Parathyroid adenoma (tissue), 2 donors: Measurements from ENCODE around the gene UBE2E2.

Source experiments
- H2AFZ ChIP-seq: fragments of 300-600 bp; sonication (generic); one replicate; pipeline ENCODE4 v1.7.0; 2017; ENCODE audit warnings: antibody characterized with exemption, mild to moderate bottlenecking
- H3K27ac ChIP-seq: fragments of 300-600 bp; sonication (generic); one replicate; pipeline ENCODE4 v1.7.0; 2017
- H3K27me3 ChIP-seq: fragments of 300-600 bp; sonication (generic); one replicate; pipeline ENCODE4 v1.7.0; 2017; ENCODE audit warnings: low read length; ENCODE audit not compliant: control insufficient read depth, insufficient read depth
- H3K36me3 ChIP-seq: fragments of 300-600 bp; sonication (generic); one replicate; pipeline ENCODE4 v1.7.0; 2017; ENCODE audit warnings: low read length; ENCODE audit not compliant: control insufficient read depth, insufficient read depth
- H3K4me1 ChIP-seq: fragments of 300-600 bp; sonication (generic); one replicate; pipeline ENCODE4 v1.7.0; 2017; ENCODE audit warnings: control low read depth
- H3K4me2 ChIP-seq: fragments of 300-600 bp; sonication (generic); one replicate; pipeline ENCODE4 v1.7.0; 2017; ENCODE audit warnings: low read length
- H3K4me3 ChIP-seq: fragments of 300-600 bp; sonication (generic); one replicate; pipeline ENCODE4 v1.7.0; 2017; ENCODE audit warnings: low read depth, low read length
- H3K79me2 ChIP-seq: fragments of 300-600 bp; sonication (generic); one replicate; pipeline ENCODE4 v1.7.0; 2017; ENCODE audit warnings: control low read depth
- H3K9ac ChIP-seq: fragments of 300-600 bp; sonication (generic); one replicate; pipeline ENCODE4 v1.7.0; 2017; ENCODE audit warnings: mild to moderate bottlenecking
- H3K9me3 ChIP-seq: fragments of 300-600 bp; sonication (generic); one replicate; pipeline ENCODE4 v1.7.0; 2017; ENCODE audit warnings: low read length; ENCODE audit not compliant: control insufficient read depth
- TF ChIP-seq, protein P1 (sequence below): fragments of 300-600 bp; sonication (generic); IDR thresholded peaks from one replicate; pipeline ENCODE4 v1.7.0; 2017; ENCODE audit warnings: antibody characterized with exemption, mild to moderate bottlenecking
- donor health status: primary hyperparathyroidism.

UBE2E2 gene

DNA sequence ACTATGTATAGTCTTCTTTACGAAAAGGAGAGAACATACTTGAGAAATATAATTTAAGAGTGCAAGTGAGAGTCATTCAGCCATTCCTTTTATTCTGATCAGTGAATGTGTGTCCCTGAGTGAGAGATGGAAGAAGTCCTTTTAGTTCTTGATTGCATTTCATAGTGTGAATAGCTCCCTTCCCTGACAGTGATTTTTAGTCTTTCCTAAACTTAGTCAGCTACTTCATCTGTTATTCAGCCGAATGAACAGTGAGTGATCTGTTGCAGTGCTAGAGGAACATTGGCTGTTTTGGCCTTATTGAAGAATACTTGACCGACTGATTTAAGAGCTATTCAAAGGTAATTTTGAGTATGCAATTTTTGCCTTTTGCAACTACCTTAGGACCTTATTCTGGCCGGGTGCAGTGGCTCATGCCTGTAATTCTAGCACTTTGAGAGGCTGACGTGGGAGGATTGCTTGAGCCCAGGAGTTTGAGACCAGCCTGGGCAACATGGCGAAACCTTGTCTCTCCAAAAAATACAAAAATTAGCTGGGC, 45.5 kb downstream of the UBE2E2 start:
- H3K27ac ChIP-seq = no peak overlapping the region
- H3K4me3 ChIP-seq = no peak overlapping the region
- no peak overlapping the region for H3K4me2 ChIP-seq
- TF ChIP-seq, protein P1, sequence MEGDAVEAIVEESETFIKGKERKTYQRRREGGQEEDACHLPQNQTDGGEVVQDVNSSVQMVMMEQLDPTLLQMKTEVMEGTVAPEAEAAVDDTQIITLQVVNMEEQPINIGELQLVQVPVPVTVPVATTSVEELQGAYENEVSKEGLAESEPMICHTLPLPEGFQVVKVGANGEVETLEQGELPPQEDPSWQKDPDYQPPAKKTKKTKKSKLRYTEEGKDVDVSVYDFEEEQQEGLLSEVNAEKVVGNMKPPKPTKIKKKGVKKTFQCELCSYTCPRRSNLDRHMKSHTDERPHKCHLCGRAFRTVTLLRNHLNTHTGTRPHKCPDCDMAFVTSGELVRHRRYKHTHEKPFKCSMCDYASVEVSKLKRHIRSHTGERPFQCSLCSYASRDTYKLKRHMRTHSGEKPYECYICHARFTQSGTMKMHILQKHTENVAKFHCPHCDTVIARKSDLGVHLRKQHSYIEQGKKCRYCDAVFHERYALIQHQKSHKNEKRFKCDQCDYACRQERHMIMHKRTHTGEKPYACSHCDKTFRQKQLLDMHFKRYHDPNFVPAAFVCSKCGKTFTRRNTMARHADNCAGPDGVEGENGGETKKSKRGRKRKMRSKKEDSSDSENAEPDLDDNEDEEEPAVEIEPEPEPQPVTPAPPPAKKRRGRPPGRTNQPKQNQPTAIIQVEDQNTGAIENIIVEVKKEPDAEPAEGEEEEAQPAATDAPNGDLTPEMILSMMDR = no peak
- H3K27me3 ChIP-seq = no peaks in the 10 kb centered on the region
- no peaks in the 10 kb centered on the region for H3K9me3 ChIP-seq
- H3K36me3 ChIP-seq = no peaks in the 10 kb centered on the region
- H3K79me2 ChIP-seq = peaks cover 8% of the 10 kb centered on the region
- no peak overlapping the region for H2AFZ ChIP-seq
- H3K9ac ChIP-seq = no peak overlapping the region
- H3K4me1 ChIP-seq = no peaks in the 10 kb centered on the region

DNA sequence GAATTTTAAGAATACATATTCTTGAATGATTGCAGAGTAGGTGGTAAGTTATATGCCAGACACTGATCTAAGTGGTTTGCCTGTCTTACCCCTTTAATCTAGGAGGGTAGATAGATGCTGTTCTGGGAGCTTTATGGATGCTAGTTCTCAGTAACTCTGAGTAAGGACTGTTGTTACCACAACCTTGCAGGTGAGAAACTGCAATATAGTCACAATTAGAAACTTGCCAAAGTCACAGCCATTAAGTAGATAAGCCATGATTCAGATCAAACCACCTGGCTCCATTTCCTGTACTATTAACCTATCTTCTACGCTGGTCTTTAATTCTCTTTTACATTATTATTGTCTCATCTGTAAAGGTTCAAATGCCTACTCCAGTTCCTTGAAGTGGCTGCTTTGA, 46.8 kb downstream of the UBE2E2 start:
- Histone ChIP-seq H3K27ac (no peak overlapping the region), H3K4me1 (no peaks in the 10 kb centered on the region), H2AFZ (no peak overlapping the region), H3K27me3 (no peaks in the 10 kb centered on the region), H3K4me3 (no peak overlapping the region), H3K79me2 (peaks cover 8% of the 10 kb centered on the region), H3K36me3 (no peaks in the 10 kb centered on the region), H3K9me3 (no peaks in the 10 kb centered on the region), H3K9ac (no peak overlapping the region), H3K4me2 (no peak overlapping the region)
- TF ChIP-seq, protein P1 = no peak

DNA sequence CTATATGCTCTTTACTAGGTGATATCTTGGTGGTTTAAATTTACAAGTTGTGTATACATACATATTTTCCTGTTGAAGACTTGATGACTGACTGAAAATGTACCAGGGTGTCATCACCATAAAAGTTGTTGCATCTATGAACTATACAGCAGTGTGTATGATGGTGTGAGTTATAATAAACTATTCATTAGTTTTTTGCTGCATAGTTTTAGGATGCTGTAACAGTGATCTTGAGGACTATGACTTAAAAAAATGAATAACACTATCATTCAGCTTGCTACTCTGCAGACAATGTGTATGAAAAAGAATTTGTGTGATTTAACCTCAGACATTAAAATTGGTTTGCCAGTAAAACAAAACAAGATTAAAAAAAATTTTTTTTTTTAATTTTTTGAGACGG, 49.0 kb downstream of the UBE2E2 start:
- H3K9ac ChIP-seq = no peak overlapping the region
- H2AFZ ChIP-seq = no peak overlapping the region
- no peaks in the 10 kb centered on the region for H3K36me3 ChIP-seq
- no peak overlapping the region for H3K4me2 ChIP-seq
- TF ChIP-seq, protein P1 = no peak
- no peaks in the 10 kb centered on the region for H3K9me3 ChIP-seq
- H3K79me2 ChIP-seq = peaks cover 8% of the 10 kb centered on the region
- H3K27ac ChIP-seq = no peak overlapping the region
- no peaks in the 10 kb centered on the region for H3K4me1 ChIP-seq
- H3K4me3 ChIP-seq = no peak overlapping the region
- H3K27me3 ChIP-seq = no peaks in the 10 kb centered on the region

DNA sequence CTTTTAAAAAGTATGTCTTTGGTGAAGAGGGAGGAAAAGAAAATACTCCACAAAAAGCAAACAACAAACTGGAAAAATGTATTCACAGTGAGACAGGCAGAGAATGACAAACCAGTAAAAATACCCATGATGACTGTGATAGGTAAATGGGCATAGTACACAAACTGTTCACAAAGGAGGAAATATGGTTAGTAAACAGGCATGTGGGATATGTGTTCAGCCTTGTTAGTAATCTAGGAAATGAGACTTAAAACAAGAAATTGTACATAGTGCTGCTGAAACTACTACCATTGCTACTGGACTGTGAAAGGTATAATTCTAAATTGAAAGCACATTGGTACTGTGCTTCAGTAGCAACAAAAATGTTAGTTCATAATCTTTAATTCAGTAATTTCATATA, 50.1 kb downstream of the UBE2E2 start:
- H3K4me3 ChIP-seq = no peak overlapping the region
- no peak overlapping the region for H2AFZ ChIP-seq
- H3K27me3 ChIP-seq = no peaks in the 10 kb centered on the region
- H3K9me3 ChIP-seq = no peaks in the 10 kb centered on the region
- no peaks in the 10 kb centered on the region for H3K36me3 ChIP-seq
- no peak overlapping the region for H3K27ac ChIP-seq
- TF ChIP-seq, protein P1 = no peak
- H3K79me2 ChIP-seq = peaks cover 3% of the 10 kb centered on the region
- H3K9ac ChIP-seq = no peak overlapping the region
- H3K4me2 ChIP-seq = no peak overlapping the region
- no peaks in the 10 kb centered on the region for H3K4me1 ChIP-seq

DNA sequence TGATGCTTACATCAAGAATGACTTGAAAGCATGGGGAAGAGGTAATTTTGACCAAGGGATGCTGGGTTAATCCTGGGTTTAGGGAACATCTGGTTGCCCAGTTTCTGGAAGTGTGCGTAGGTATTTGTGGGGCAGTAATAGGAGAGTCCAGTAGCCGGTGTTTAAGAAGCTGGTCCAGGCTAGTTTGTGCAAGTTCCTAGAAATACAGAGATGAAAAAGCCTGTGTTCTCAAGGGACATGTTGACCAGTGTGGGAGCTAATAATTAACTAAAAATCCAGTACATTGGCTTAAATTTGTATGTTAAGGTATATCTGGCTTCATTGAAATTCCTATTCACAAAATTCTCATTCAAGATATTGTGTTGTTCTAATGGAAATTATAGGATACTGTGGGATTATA, 51.2 kb downstream of the UBE2E2 start:
- no peaks in the 10 kb centered on the region for H3K27me3 ChIP-seq
- no peaks in the 10 kb centered on the region for H3K36me3 ChIP-seq
- H2AFZ ChIP-seq = no peak overlapping the region
- H3K4me3 ChIP-seq = no peak overlapping the region
- TF ChIP-seq, protein P1 = no peak
- H3K27ac ChIP-seq = no peak overlapping the region
- H3K79me2 ChIP-seq = peaks cover 3% of the 10 kb centered on the region
- no peak overlapping the region for H3K9ac ChIP-seq
- H3K4me1 ChIP-seq = no peaks in the 10 kb centered on the region
- no peak overlapping the region for H3K4me2 ChIP-seq
- no peaks in the 10 kb centered on the region for H3K9me3 ChIP-seq
